Ishikawa (cell line): ENCODE measurements around the gene SERBP1.

Experiments
- CEBPB ChIP-seq: IDR thresholded peaks from 2 replicates; pipeline ENCODE4 v1.6.1; 2012
- CREB1 ChIP-seq: IDR thresholded peaks from 2 replicates; pipeline ENCODE4 v1.6.1; 2012; ENCODE audit warnings: low read depth
- EGR1 ChIP-seq: IDR thresholded peaks from 2 replicates; pipeline ENCODE4 v1.6.1; 2012
- EP300 ChIP-seq: IDR thresholded peaks from 2 replicates; pipeline ENCODE4 v1.6.1; 2012; ENCODE audit warnings: borderline replicate concordance
- FOXM1 ChIP-seq: IDR thresholded peaks from 2 replicates; pipeline ENCODE4 v1.6.1; 2012; ENCODE audit warnings: low read depth, borderline replicate concordance
- NFIC ChIP-seq: IDR thresholded peaks from 2 replicates; pipeline ENCODE4 v1.6.1; 2012
- RAD21 ChIP-seq: IDR thresholded peaks from 2 replicates; pipeline ENCODE4 v1.6.1; 2012; ENCODE audit warnings: low read depth
- REST ChIP-seq: IDR thresholded peaks from 2 replicates; pipeline ENCODE4 v1.6.1; 2012; ENCODE audit warnings: low read depth, mild to moderate bottlenecking
- TAF1 ChIP-seq: IDR thresholded peaks from 2 replicates; pipeline ENCODE4 v1.6.1; 2012; ENCODE audit warnings: low read depth, mild to moderate bottlenecking
- TCF12 ChIP-seq: IDR thresholded peaks from 2 replicates; pipeline ENCODE4 v1.6.1; 2012; ENCODE audit warnings: low read depth
- TEAD4 ChIP-seq: IDR thresholded peaks from 2 replicates; pipeline ENCODE4 v1.6.1; 2012
- YY1 ChIP-seq: IDR thresholded peaks from 2 replicates; pipeline ENCODE4 v1.6.1; 2012; ENCODE audit warnings: low read depth
- ZBTB7A ChIP-seq: IDR thresholded peaks from 2 replicates; pipeline ENCODE4 v1.6.1; 2012; ENCODE audit warnings: low read depth
- TF ChIP-seq, protein P1 (sequence below): IDR thresholded peaks from 2 replicates; pipeline ENCODE4 v1.6.1; 2012
- TF ChIP-seq, protein P2 (sequence below): IDR thresholded peaks from 2 replicates; pipeline ENCODE4 v1.6.1; 2012

SERBP1 gene

DNA sequence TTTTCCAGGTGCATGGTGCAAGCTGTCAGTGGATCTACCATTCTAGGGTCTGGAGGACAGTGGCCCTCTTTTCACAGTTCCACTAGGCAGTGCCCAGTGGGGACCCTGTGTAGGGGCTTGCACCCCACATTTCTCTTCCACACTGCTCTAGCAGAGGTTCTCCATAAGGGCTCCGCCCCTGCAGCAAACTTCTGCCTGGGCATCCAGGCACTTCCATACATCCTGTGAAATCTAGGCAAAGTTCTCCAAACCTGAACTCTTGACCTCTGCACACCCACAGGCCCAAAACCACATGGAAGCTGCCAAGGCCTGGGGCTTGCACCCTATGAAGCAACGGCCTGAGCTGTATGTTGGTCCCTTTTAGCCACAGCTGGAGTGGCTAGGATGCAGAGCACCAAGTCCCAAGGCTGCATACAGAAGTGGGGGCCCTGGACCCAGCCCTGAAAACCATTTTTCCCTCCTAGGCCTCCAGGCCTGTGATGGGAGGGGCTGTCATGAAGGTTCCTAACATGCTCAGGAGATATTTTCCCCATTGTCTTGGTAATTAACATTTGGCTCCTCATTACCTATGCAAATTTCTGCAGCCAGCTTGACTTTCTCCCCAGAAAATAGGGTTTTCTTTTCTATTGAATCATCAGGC lies 46.1 kb downstream of the SERBP1 start:
- TF ChIP-seq EGR1 = no peak
- TF ChIP-seq, protein P1, sequence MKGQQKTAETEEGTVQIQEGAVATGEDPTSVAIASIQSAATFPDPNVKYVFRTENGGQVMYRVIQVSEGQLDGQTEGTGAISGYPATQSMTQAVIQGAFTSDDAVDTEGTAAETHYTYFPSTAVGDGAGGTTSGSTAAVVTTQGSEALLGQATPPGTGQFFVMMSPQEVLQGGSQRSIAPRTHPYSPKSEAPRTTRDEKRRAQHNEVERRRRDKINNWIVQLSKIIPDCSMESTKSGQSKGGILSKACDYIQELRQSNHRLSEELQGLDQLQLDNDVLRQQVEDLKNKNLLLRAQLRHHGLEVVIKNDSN = no peak
- TF ChIP-seq CEBPB = no peak
- TF ChIP-seq RAD21 = no peak
- TF ChIP-seq EP300 = no peak
- no peak for TF ChIP-seq NFIC
- TF ChIP-seq, protein P2, sequence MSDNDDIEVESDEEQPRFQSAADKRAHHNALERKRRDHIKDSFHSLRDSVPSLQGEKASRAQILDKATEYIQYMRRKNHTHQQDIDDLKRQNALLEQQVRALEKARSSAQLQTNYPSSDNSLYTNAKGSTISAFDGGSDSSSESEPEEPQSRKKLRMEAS = no peak
- no peak for TF ChIP-seq FOXM1
- TF ChIP-seq CREB1 = no peak
- TF ChIP-seq YY1 = no peak
- no peak for TF ChIP-seq REST
- no peak for TF ChIP-seq ZBTB7A
- TF ChIP-seq TCF12 = no peak
- no peak for TF ChIP-seq TAF1
- no peak for TF ChIP-seq TEAD4

DNA sequence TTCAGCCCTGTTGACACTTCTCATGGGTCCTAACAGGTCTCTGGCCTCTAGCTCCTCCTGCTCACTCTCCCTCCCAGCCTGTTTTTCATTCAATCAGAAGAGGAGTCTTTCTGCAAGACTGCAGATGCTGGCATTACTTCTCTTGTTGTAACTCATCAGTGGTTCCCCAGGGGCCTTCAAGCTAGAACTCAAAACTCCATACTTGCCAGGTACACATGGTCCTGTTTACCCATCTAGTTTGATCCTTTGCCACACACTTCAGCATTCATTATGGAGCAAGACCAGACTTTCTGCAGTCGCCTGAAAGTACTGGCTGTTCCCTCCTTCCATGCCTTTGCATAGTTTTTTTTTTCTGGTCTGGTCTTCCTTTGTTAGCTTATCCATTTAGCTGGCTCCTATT lies 47.9 kb downstream of the SERBP1 start:
- TF ChIP-seq EGR1 = no peak
- no peak for TF ChIP-seq TAF1
- no peak for TF ChIP-seq CEBPB
- TF ChIP-seq, protein P1 = no peak
- no peak for TF ChIP-seq REST
- no peak for TF ChIP-seq FOXM1
- TF ChIP-seq TEAD4 = no peak
- TF ChIP-seq, protein P2 = no peak
- no peak for TF ChIP-seq NFIC
- no peak for TF ChIP-seq YY1
- no peak for TF ChIP-seq ZBTB7A
- TF ChIP-seq TCF12 = no peak

DNA sequence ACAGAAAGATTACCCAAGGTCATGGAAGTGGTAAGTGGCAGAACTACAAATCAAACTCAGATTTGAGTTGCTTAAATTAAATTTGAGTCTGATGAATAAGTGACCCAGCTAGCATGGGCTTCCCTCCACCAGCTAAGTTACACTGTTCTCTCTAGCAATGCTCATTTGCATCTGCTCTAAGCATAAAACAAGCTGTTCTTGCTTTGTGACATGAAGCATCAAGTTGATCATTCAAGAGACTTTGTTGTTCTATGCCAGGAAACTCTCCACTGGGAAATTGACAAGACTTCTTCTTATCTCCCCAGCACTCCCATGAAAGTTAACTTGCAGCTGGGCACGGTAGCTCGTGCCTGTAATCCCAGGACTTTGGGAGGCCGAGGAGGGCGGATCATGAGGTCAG lies 49.0 kb downstream of the SERBP1 start:
- TF ChIP-seq, protein P1 = no peak
- TF ChIP-seq CEBPB (no peak), REST (no peak), CREB1 (no peak), NFIC (no peak), EGR1 (no peak), FOXM1 (no peak), ZBTB7A (no peak)

GRCh38 chr1:67377253-67377652 lies 52.9 kb downstream of the SERBP1 start:
- TF ChIP-seq REST = no peak
- no peak for TF ChIP-seq NFIC
- TF ChIP-seq RAD21 = no peak
- TF ChIP-seq FOXM1 = no peak
- TF ChIP-seq EP300 = no peak
- no peak for TF ChIP-seq TAF1
- TF ChIP-seq CEBPB = no peak
